ENCODE data around the gene STARD10.

DNA sequence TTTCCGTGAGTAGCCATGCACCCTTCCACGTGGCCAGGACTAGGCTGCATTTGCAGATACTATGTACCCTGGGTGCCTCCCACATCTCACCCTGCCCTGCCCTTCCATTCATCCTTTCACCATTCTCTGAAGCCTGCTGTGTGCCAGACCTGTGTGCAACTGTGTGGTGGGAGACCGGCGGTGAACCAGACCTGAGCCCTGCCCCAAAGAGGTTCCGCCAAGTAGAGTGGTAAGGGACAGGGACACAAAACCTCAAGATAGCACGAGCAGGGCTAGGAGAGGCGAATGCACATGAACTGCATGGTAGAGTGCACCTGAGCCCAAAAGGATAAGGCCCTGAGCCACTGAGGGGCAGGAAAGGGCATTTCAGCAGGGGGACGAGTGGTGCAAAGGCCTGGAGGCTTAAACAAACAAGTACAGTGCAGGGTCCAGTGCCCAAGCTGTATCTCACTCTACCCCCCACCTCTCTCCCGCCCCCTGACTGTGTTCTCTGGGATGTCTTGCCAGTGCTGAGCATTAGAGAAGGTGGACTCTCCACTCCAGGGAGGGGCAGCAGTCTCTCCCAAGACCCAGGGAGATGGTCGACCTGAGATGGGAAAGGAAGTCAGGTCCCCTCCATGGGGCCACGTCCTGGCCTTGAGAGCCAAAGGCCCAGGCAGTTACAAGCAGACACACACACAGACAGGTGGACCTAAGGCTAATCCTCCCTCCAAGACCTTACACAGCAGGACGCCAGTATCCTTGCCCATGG lies 27.5 kb downstream of the STARD10 start:
- TF ChIP-seq, protein P1, sequence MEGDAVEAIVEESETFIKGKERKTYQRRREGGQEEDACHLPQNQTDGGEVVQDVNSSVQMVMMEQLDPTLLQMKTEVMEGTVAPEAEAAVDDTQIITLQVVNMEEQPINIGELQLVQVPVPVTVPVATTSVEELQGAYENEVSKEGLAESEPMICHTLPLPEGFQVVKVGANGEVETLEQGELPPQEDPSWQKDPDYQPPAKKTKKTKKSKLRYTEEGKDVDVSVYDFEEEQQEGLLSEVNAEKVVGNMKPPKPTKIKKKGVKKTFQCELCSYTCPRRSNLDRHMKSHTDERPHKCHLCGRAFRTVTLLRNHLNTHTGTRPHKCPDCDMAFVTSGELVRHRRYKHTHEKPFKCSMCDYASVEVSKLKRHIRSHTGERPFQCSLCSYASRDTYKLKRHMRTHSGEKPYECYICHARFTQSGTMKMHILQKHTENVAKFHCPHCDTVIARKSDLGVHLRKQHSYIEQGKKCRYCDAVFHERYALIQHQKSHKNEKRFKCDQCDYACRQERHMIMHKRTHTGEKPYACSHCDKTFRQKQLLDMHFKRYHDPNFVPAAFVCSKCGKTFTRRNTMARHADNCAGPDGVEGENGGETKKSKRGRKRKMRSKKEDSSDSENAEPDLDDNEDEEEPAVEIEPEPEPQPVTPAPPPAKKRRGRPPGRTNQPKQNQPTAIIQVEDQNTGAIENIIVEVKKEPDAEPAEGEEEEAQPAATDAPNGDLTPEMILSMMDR (IDR thresholded peaks at IDR 0.05 in 4 of 5, conservative IDR thresholded peaks at IDR 0.05 in 1 of 5), result no peak
- TF ChIP-seq POLR2A (IDR thresholded peaks at IDR 0.05), result no peak

Data from gastrocnemius medialis (tissue), 4 donors.